Astrocyte of the spinal cord (primary cell): ENCODE results near the gene SASH1.

Source experiments
- DNase-seq: peaks from one replicate; pipeline ENCODE4 v3.0.0; 2011; ENCODE audit warnings: low read depth, low spot score
- H3K4me3 ChIP-seq: 2 replicates; pipeline ENCODE4 v1.5.1; 2011; ENCODE audit warnings: low read depth, mild to moderate bottlenecking, low read length, moderate library complexity
- CTCF ChIP-seq: IDR thresholded peaks from 2 replicates; pipeline ENCODE4 v1.5.1; 2012; ENCODE audit warnings: low read depth, mild to moderate bottlenecking, low read length, inconsistent platforms
- in situ Hi-C: cut with HindIII; loops from 2 replicates; pipeline ENCODE4 v1.10.0; 2017; ENCODE audit warnings: low sequenced_read_pairs

The SASH1 gene

GRCh38 chr6:148396926-148397325 is 54.3 kb downstream of the SASH1 start:
- no peak overlapping the region for H3K4me3 ChIP-seq
- DNase-seq = no peak
- in situ Hi-C loops = no loop called here
- TF ChIP-seq CTCF = no peak

GRCh38 chr6:148398244-148398643 is 55.6 kb downstream of the SASH1 start:
- no peak for DNase-seq
- no peak overlapping the region for H3K4me3 ChIP-seq
- in situ Hi-C loops = no loop called here
- TF ChIP-seq CTCF = no peak

GRCh38 chr6:148398678-148399077 is 56.0 kb downstream of the SASH1 start:
- in situ Hi-C loops = no loop called here
- TF ChIP-seq CTCF = no peak
- DNase-seq = no peak
- no peak overlapping the region for H3K4me3 ChIP-seq

- in situ Hi-C loops = no loop called here
- TF ChIP-seq CTCF = no peak
- H3K4me3 ChIP-seq = no peak overlapping the region
- DNase-seq = no peak
Observed at GRCh38 chr6:148401571-148401970, 58.9 kb downstream of the SASH1 start.

GRCh38 chr6:148404456-148405054 is 61.9 kb downstream of the SASH1 start:
- in situ Hi-C loops = no loop called here
- TF ChIP-seq CTCF = no peak
- no peak overlapping the region for H3K4me3 ChIP-seq
- DNase-seq = no peak

- TF ChIP-seq CTCF = no peak
- DNase-seq = no peak
- in situ Hi-C loops = no loop called here
- H3K4me3 ChIP-seq = no peak overlapping the region
Observed at GRCh38 chr6:148405894-148406293, 63.3 kb downstream of the SASH1 start.
